NOMO-1 treated with DMSO at 0.1 percent for 48 hours (cell line): ENCODE results near the gene ATAD2B.
"Not testable (repeated sequence)": the region's sequence is repeated elsewhere in the genome, so short reads cannot be mapped to it uniquely, and the experiment has no call there.

ENCODE experiments used
- DNase-seq: peaks from one replicate; lab custom pipeline; 2025; ENCODE audit not compliant: unreplicated experiment; lab: John Stamatoyannopoulos, UW

ATAD2B gene

DNA sequence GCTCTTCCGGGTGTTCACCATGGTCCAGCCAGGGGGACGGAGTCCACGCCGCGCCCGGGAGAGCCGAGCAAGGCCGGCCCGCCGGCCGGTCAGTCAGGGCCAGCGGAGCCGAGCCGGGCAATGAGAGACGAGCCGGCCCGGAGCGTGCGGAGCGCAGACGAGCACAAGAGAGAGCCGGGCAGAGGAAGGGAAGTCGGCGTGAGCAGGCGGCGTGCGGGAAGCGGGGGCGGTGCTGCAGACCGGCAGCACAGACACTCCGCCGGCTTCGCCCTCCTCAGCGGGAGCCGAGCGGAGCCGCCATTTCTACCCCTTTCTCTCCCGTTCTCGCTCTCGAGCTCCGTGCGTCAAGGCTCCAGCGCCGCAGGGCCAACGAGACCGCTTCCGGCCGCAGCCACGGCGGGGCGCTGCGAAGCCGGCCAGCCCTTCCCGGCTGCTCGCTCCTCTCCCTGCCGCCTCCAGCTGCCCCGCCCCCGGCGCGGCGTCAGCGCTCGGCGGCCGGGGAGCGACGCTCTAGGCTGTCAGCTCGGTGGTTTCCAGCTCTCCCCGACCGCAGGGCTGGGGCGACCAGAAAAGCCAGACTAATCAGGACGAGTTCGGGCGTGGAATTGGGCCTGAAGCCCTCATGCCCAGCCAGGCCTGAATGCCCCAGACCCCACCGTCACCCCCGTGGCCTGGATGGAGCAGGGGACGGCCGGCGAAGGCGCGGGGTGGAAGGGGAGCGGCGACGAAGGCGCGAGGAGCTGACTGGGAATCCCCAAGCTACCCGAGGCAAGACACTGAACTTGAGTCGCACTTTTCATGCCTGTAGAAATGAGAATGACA is at the start of gene ATAD2B:
Gene ATAD2B, minus strand, starts transcription at position 374 of the 822 bp plus-strand sequence. Its CDS starts 353 bp downstream, at position 21.
- DNase-seq = peak; percentile 91

DNA sequence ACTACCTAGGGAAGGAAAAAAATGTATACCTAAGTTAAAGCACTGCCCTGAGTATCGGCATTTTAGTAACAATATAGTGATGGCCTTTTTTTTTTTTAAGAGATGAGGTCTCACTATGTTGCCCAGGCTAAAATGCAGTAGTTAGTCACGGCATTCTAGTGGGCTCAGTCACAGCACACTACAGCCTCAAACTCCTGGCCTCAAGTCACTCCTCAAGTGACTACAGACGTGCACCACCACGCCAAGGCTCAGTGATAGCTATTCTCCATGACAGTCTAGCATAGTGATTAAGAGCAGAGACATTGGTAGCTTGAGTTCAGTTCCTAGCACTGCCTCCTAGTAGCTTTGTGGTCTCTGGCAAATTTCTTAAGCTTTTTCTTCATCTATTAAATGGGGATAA is 40.9 kb upstream of the ATAD2B start:
- DNase-seq = no peak

DNA sequence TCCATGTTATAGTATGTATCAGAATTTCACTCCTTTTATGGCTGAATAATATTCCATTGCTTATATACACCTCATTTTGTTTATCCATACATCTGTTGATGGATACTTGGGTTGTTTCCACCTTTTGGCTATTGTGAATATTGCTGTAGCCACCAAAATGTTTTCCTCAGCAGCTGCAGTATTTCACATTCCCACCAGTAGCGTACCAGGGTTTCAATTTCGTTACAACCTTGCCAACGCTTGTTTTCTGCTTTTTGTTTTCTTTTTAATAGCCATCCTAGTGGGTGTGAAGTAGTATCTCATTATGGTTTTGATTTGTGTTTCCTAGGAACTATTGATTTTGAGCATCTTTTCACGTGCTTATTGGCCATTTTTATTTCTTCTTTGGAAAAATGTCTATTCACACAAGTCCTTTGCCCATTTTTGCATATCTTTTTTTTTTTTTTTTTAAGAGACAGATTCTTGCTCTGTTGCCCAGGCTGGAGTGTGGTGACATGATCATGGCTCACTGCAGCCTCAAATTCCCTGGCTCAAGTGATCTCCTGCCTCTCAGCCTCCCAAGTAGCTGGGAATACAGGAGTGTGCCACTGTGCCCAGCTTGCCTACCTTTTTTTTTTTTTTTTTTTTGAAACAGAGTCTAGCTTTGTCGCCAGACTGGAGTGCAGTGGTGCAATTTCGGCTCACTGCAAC is 27.5 kb upstream of the ATAD2B start:
- no peak for DNase-seq

DNA sequence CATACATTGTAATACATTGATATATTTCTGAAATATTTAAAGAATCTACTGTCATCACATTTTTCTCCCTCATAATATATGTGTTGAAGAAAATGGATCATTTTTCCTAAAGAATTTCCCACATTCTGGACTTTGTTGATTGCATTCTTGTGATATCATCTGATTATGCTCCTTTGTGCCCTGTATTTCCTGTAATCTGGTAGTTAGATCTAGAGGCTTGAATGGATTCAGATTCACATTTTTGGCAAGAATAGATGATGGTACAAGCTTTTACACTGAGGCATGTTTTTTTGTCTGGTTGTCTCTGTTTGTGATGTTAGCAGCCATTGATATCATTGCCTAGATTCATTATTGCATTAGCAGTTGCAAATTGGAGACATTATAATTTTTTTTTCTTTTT is 26.7 kb upstream of the ATAD2B start:
- no peak for DNase-seq

DNA sequence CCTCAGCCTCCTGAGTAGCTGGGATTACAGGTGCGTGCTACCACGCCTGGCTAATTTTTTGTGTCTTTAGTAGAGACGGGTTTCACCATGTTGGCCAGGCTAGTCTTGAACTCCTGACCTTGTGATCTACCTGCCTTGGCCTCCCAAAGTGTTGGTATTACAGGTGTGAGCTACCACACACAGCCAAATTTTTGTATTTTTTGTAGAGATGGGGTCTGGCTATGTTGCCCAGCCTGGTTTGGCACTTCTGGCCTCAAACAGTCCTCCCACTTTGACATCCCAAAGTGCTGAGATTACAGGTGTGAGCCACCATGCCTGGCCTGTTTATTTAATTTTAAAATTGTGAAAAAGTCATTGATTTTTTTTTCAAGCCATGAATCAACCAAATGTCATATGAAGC is 25.6 kb upstream of the ATAD2B start:
- not testable (repeated sequence) for DNase-seq

DNA sequence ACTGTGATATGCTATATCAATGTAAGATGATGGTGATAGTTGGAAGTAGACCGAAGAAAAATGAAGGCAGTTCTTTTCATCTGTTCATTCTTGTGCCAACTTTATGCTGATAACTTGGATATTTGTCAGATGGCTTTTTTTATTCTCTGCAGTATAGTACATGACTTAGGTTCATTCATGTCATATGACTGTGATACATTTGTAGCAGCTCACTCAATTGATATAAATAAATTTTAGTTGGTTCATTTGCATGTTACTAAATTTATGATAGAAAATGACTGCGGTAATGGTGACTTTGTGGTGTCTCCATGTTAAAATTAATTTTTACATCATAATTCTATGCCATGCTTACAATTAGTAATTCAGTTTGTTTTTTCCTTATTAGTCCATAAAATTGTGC is 20.4 kb upstream of the ATAD2B start:
- no peak for DNase-seq

DNA sequence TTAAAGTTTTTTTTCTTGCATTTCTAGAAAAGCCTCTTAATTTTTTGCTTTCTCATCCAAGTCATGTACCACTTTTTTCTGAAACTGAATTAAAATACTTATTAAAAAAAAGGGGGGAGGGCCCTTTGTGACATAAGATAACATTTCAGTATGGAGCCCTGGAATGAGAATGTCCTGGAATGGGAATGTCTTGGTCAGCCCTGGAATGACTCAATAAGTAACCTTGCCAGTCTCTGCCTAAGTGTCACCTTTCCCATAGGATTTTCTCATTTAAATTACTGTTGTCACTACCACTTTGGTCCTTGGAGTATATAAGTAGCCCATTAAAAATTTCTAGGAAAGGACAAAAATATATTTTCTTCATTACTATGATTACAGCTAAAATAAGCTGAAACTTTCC is 18.1 kb upstream of the ATAD2B start:
- no peak for DNase-seq

DNA sequence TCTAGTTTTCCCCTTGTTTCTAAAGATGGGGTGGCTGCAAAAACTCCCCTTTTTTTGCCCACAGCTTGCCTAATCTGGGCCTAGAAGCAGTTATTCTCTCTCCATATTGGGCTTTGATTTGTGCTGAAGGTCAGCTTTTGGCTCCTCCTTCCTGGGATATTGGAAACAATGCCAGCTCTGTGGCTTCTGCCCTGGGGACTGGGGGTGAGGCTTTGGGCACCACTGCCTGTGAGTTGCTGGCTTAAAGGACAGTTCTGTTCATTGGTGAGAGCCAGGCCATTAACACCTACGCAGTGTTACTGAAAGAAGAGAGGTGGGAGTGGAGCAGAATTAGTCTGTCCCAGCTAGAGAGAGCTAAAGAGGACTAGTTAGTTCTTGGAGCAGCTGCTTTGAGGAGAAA is 17.6 kb upstream of the ATAD2B start:
- DNase-seq = no peak

DNA sequence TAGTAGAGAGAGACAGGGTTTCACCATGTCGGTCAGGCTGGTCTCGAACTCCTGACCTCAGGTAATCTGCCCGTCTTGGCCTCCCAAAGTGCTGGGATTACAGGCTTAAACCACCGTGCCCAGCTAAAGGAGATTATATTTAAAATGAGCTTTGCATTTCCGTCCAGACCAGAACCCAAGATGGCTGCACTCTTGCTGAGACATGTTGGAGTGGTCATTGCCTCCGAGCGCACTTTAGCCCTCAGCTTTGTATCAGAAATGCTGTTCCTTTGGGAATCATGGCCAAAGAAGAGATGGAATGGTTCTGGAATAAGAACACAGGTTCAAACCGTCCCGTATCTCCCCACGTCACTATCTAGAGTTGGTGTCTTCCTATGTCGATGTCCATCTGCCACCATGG is 16.7 kb upstream of the ATAD2B start:
- no peak for DNase-seq

DNA sequence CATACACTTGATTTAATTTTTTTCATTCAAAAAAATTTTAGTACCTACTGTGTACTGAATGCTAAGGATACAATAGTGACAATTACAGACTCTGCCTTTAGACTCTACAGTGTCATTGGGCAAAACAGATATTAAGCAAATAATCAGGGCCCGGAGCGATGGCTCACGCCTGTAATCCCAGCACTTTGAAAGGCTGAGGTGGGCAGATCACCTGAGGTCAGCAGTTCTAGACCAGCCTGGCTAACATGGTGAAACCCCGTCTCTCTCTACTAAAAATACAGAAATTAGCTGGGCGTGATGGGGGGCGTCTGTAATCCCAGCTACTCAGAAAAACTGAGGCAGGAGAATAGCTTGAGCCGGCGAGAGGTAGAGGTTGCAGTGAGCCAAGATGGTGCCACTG is 14.7 kb upstream of the ATAD2B start:
- DNase-seq = no peak

DNA sequence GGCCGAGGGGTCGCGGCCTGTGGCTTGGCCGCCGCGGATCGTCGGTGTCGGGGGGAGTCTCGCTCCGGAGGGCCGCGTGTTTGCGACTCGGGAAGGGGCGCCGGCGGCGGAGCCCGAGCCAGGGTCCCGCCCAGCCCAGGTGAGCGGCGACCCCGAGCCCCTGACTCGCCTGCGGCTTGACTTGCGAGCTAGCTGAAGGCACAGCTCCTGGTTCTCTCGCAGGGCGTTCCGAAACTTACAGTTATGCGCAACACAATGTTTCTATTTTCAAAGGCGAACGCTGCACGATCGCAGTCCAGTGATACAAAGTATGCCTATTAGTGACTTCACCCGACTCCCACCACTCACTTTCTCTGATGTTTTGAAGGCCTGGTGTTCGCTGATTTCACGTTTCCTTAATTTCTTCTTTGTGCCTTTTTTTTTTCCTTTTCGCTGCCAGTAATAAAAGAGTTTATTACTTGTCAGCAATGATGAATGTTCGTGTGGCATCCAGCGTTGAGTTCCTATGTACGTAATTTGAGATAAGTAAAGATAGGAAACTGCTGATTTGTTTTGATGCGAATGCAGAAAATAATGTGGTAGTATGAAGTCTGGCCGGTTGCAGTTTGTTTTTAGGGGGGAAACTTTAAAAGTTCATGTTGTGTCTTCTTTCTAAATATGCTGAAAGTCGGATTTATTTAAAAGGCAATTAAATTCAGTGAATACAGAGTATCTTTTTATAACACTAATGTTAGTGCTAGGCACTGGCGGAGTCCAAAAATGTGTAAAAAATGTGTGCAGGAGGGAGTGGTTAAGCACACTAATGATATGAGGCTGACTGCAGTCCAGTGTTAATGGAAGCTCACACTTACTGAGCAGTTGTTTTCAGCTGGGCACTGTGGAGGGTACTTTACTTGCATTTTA is 14.0 kb upstream of the ATAD2B start:
- DNase-seq = peak; percentile 38

DNA sequence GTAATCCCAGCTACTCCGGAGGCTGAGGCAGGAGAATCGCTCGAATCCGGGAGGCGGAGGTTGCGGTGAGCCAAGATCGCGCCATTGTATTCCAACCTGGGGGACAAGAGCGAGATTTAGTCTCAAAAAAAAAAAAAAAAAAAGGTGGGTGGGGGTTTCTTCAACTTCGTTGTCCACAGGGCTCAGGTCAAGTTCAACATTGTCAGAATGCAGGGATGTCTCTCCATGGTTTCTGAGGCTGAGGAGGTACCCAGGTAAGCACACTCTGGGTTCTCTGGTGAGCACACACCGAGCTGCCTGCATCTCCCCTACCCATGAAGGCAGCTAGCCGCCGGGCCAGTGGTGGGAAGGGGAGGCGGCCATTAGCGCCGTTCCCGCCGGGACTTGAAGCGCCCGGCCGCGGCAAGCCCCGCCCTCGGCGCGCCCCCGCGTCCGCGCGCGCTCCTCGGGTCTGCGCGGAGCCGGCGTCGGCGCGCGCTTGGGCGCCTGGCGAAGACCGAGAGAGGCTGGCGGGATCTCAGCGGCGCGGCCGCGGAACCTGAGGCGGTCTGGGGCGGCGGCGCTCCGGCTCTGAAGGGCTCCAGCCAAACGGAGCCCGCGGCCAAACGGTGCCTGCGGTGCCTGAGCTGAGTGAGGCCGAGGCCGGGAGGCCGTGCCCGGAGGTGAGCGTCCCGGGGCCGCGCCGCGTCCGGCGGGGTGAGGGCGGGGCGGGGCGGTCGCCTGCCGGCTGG is 13.2 kb upstream of the ATAD2B start, which contains the start of gene UBXN2A:
Gene UBXN2A, plus strand, starts transcription at position 477 of the 731 bp plus-strand sequence. CDS start 17,852 bp downstream, outside the sequence.
- peak; percentile 64 for DNase-seq

DNA sequence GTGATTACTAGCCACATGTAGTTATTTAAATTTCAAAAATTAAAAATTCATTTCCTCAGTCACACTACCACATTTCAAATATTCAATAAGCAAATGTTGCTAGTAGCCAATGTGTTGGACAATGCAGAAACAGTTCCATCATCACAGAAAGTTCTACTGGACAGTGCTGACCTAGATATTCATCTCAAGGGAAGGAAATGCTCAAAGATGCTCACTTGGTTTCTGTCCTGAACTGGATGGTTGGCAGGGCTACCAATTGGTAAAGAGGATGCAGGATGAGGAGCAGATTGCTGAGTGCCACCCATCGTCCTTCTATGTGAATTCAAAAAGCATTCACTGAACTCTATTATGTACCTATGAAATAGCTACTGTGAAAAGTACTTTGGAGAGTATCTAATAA is 7.3 kb upstream of the ATAD2B start:
- no peak for DNase-seq

DNA sequence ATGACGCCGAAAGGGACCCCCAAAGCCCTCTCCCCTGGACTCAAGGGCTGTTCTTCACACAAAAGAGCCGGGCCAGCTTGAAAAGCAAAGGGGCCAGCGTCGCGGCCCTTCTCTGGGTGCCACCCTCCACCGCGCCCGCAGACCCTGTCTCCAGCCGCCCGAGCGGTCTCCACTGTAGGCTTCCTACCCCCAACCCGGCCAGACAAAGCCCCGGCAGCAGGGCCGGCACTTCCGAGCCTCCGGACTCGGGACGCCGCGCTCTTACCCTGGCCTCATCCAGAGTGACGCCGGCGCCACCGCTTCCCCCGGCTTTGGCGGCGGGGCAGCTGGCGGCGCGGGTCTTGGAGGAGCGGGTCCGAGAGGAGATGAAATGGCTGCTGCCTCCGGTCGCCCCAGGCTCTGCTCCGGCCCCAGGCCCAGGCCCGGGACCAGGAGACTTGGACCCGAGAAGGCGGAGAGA is 603 bp downstream of the ATAD2B start:
- no peak for DNase-seq

DNA sequence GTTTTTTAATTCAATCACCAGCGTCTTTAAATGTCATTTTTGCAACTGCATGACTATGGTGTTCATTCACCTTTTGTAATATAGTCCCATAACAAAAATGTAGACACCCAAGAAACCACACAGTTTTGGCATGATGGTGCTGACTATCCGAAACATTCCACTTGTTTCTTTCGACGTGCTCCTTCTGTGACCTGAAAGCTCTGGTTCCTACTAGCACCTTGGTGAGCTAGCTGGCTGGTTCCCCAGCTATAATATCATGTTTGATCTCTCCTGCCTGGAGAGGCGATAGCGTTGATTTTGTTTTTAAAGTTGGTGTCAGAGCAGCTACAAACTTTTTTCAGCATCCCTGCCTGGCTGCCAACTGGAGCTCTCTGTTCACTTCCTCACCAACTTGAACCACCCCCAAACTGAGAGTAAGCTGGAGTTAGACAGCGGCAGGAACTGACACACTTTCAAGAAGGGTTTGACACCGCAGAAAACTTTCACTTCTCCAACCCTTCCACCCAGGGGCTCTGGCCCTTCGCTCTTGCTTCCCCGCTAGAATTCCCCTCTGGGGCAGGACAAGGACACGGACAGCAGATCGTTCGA is 1.1 kb downstream of the ATAD2B start:
- peak; percentile 96 for DNase-seq

DNA sequence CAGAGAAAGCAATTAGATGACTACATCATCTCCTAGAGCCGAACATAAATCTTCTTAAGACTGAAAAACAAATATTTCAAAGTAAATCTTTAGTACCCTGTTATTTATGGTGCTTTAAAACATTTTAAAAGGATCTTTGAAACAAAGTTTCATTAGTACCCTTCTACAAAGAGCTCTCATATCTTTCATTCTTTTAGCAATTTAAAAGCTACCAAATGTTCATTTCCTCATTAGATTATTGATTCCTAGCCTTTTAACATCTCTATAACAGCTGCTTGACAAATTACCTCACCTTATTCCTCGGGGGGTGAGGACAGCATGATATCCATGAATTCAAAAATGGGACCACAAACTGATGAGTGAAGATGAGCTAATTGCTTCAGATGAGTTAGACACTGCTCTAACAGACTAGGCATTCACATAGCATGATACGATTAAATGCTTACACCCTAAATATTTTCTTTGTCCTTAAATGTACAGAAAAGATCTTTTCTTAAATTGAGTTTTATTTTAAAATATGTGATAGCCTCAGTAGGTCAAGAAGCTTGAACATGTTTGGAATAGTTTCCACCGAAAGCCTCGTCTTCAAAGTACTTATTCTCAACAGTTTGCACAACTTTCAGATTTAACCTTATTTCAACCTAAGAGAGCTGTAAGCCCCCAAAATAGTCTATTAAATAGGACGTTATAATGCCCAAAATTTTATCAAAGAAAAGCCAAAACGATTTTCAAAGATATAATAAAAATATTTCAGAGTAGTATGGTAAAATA is 2.1 kb downstream of the ATAD2B start:
- DNase-seq = no peak

DNA sequence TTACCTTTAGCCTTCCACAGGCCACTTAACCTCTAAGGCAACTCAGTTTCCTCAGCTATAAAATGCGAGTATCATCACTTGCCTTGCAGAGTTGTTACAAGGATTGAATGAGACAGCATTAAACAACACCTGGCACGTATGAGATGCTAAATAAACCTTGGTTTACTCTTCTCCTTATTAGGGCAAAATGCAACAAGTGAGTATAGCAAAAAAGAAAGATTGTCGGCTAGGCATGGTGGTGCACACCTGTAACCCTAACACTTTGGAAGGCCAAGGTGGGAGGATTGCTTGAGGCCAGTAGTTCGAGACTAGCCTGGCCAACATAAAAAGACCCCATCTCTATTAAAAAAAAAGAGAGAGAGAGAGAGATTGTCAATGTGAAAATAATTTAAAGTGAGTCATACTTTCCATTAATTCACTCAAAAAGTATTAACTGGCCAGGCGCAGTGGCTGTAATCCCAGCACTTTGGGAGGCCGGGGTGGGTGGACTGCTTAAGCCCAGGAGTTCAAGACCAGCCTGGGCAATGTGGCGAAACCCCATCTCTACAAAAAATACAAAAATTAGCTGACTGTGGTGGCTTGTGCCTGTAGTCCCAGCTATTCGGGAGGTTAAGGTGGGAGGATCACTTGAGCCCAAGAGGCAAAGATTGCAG is 8.0 kb downstream of the ATAD2B start:
- DNase-seq = no peak

DNA sequence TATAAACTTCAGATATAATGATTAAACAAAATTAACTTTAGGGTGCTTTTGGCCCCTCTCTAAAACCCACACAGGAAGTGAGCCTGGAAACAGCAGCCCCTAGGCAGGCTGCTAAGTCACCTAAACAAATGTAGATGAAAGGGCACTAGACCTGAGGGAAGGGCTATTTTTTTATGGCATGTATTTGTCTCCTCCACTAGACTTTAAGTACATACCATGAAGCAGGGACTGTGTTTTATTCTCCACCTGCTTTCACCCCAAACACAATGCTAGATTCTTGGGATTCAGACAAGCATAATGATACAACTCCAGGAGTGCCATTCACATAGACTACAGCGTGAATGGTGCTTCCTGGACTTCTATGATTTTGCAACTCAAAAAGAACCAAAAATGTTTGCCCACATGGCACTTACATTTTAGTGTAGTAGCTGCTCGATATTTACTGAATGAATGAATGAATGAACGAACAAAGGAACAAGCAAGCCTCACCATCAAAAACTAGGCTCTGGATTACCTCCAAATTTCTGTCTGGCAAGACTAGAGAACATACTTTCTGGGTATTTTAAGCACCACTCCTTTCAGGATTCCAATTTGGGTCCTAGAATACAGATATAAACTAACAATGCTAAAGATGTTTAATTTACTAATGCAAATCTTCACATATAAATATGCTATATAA is 10.1 kb downstream of the ATAD2B start:
- DNase-seq = no peak
